GDM1 (cell line): Measurements from ENCODE around the gene CDK2.

Source experiments
- DNase-seq: peaks from one replicate; lab custom pipeline; 2025; lab: John Stamatoyannopoulos, UW

The CDK2 gene

DNA sequence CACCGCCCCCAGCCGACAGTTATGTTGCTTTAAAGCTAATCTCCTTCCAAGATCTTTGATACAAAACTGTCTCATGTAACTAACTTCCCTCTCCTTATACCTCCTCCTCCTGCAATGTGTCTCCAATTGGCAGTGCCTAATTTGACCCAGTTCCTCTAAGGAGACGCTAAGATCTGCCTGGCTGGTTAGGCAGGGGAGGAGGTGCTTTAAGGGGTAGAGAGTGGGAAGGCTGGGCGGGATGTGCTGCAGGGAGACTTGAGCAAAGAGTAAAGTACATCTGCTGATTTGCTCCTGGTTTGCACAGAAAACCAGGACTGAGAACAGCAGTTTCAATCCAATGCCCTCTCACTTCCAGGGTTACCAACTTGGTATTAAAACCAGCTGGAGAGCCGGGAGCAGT lies 46.9 kb downstream of the CDK2 start:
- no peak for DNase-seq

DNA sequence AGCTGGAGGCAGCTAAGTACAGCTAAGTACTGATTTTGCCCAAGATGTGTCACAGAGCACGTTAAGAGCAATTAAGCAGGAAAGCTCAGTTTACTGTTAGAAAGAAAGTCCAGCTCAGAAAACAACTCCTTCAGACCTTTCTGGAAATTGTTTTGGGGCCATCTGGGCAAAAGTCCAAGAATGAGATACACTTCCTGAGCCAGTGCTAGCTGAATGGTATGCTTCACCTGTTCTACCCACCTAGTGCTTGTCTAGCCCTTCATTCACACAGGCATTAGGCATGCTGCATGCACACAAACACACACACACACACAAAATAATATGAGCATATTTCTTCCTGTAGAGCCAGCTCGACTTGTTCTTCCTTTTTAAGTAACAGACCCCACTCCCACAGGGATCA lies 47.6 kb downstream of the CDK2 start:
- DNase-seq, result no peak

DNA sequence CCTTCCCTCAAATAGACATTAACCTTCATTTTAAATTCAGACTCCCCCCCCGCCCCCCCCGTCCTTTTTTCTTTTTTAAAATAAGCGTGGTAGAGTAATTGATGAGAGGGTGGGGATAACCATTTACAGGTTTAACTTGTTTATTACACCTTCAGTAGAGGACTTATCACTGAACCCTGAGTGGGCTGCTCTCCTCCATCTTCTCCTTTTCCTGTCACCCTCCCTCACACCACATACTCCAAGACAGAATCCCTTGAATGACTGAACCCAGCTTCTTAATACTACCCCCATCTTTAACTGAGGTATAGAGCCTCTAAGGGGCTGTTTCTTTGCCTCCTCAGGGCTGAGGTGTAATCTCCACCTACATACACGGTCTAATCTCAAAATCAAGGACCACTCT lies 50.6 kb downstream of the CDK2 start:
- DNase-seq, result no peak

DNA sequence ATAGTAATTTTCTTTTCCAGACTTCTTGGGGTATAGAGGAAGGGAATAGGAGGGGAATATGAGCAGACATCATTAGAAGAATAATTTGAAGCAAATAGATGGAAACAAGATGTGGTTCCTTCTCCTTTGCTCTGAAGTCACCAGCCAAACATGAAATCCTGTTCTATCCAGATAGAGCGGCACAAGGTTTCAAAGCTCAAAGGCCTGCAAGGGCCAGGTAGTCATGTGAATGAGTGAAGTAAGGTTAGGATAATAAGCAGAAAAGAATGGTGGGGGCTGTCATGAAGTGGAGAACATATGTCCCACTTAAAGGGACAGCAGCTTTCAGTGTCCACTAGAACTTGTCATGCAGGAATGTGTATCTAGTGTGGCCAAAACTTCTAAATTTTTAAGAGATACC lies 51.7 kb downstream of the CDK2 start:
- DNase-seq, result no peak

DNA sequence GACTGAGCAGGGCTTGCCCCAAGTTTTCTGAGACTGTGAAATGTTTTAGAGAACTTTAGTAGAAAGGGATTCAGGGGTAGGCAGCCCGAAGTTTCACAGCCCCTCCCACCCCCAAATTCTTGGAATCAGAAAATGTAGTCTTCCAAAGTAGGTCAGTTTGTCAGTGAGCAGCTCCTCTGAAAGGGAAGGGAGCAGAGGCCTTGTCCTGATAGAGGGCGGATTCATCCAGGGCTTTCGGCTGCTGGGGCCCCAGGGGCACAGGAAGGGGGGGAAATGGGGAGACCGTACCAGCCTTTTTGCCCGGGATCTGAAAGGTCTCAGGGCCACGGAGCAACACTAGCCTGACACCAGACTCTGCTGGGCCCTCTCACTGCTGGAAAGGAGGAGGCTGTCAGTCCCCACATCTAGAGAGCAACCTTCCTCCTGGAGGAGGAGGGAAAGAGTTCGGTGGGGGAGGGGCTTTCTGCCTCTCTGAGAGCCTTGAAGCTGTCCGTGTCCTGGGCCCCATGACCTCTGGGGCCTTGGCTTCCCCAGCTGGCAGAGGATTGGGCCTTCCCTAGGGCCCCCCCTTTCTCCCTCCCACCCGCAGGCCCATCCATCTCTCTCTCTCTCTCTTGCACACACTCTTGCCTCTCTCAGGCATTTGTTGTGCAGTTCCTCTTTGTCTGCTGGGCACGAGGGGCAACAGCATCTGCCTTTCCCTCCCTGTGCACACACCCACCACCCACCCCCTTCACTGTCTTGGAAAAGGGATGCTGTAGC lies 54.0 kb downstream of the CDK2 start, which contains the start of gene IKZF4:
Gene IKZF4 (plus strand): TSS at position 621 of the 762 bp plus-strand sequence. CDS start 451 bp downstream, outside the sequence.
- no peak for DNase-seq

DNA sequence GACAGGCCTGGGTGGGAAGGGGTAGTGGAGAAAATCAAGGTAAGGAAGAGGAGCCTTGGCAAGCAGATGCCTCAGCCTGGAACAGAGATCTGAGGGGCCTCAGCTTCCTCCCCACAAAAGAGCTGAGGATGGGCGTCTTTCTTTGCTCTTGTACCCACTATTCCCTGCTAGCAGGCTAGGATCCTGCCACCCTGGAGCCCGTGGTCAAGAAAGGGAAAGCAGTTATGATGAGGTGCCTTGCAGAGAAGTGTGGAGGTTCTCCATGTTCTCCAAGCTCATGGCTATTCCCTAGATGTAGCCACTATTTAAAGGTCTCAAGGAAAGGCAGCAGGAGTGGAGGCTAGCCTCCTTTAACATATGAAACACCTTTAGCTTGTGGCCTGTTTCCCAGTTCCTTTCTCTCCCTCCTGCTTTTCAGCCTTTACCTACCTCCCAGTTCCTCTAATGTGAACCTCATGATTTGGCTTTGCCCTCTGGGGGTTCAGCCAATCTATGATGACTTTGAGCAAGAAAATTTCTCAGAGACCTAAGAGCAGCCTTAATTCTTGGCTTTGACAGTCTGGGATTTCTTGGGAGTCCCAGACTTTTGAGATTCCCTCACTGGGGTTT lies 55.4 kb downstream of the CDK2 start:
- DNase-seq, result no peak
